Iris pigment epithelial cell (primary cell): Measurements from ENCODE around the gene TM9SF2.
"Not testable (repeated sequence)": the region's sequence is repeated elsewhere in the genome, so short reads cannot be mapped to it uniquely, and the experiment has no call there.

Experiments used
- DNase-seq: peaks from one replicate; pipeline ENCODE4 v3.0.0-alpha.2; 2011; ENCODE audit warnings: low read depth

TM9SF2 gene

GRCh38 chr13:99501184-99501847 lies at the start of gene TM9SF2:
TM9SF2 (plus strand) TSS chr13:99501472; CDS start chr13:99501607, 135 bp downstream.
- DNase-seq: peak; percentile 97

DNA sequence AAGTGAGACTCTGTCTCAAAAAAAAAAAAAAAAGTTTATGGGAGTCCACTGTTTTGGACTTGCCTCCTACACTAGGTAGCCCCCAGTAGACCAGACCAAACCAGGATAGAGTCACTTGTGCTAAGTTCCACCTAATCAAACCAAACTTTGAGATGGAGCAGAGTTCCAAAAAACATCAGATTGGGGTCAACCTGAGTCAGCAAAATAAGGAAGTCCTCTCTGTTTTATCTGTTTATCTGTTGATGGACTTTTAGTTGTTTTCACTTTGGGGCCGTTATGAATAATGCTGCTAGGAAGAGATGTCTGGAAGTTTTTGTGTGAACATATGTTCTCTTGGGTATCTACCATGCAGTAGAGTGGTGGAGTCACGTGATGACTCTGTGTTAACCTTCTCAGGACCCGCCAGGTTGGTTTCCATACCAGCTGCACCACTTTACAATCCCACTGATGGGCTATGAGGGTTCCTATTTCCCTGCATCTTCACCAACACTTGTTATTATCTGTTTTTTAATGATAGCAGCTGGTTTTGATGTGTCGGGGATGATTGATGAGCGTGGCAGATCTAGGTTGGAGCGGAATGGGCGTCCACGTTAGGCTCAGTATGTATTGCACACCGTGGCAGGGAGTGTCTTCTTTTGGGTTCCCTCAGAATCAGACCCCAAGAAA lies 46.6 kb upstream of the TM9SF2 start:
- no peak for DNase-seq

- DNase-seq: no peak
Observed at GRCh38 chr13:99459099-99459850, 42.0 kb upstream of the TM9SF2 start.

DNA sequence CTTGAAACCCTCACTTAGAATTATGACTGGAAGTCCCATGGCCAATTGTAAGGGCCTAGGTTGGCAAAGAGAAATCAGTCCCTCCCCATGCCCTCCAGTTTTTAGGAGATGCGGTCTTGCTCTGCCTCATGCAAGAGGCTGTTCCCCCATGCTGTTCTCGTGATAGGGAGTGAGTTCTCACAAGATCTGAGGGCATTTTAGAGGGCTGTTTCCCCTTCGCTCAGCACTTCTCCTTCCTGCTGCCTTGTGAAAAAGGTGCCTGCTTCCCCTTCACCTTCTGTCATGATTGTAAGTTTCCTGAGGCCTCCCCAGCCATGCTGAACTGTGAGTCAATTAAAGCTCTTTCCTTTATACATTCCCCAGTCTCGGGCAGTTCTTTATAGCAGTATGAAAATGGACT lies 40.5 kb upstream of the TM9SF2 start:
- DNase-seq: not testable (repeated sequence)

- DNase-seq: no peak
Observed at GRCh38 chr13:99463646-99464397, 37.5 kb upstream of the TM9SF2 start.

- peak; percentile 72 for DNase-seq
Observed at GRCh38 chr13:99464441-99464949, 36.8 kb upstream of the TM9SF2 start.

- DNase-seq: no peak
Observed at GRCh38 chr13:99465454-99465853, 35.8 kb upstream of the TM9SF2 start.

- DNase-seq: peak; percentile 84
Observed at GRCh38 chr13:99467764-99468163, 33.5 kb upstream of the TM9SF2 start.

- no peak for DNase-seq
Observed at GRCh38 chr13:99469041-99469440, 32.2 kb upstream of the TM9SF2 start.

DNA sequence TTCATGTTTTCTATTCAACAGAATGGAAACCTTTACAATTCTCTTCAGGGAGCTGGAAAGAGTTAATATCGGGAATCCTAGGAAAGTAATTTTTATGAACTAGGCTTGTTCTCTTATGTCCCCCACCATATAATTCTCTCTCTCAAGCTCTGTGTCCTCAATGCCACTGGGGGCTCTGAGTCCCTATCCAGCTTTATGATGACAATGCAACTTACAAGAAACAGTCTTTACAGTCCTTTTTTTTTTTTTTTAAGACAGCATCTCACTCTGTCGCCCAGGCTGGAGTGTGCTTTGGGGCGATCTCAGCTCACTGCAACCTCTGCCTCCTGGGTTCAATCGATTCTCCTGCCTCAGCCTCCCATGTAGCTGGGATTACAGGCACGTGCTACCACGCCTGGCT lies 31.2 kb upstream of the TM9SF2 start:
- no peak for DNase-seq

DNA sequence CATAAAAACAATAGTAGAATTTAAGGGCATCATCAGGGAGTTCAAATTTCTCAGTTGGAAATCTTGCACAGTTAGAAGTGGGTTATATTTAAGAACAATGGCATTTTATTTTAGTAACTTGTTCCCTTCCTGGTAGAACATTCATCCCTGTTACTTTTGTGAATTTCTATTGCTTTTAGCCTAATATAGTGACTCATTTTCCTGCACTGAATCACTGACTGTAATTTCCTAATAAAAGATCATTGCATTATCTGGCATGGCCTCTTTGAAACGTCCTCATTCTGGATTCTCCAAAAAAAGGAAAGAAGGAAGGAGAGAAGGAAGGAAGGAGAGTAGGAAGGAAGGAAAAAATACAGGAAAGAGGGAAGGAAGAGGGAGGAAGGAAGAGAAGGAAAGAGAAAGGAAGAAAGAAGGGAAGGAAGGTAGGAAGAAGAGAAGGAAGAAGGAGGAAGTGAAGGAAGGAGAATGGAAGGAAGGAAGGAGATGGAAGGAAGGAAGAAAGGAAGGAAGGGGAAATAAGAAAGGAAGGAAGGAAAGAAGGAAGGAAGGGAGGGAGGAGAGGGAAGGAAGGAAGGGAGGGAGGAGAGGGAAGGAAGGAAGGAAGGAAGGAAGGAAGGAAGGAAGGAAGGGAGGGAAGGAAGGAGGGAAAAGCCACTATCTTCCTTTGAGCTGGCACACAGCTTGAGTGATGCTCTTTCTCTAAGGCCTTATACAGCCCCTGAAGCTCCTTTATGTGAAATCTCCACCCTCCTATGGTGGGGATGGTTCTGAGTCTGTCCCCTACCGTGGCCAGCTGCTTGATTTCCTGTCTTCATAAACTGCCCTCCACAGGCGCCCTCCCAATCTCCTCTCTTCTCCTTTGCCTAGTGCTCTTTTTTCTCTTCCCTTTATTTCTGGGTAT lies 29.8 kb upstream of the TM9SF2 start:
- peak; percentile 40 for DNase-seq

DNA sequence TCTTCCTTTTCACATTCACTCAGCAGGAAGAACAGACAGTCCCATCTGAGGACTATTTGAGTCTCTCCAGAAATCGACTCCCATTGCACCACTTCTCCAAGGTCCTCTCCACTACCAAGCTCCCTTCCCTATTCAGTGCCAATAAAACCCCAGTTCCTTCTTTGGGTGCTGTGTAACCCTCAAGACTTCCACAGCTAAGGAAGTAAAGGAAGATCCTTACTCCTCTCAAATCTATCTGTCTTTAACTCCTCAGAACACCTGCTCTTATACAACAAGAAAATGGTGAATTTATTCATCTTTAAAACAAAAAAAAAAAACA lies 29.2 kb upstream of the TM9SF2 start:
- no peak for DNase-seq

DNA sequence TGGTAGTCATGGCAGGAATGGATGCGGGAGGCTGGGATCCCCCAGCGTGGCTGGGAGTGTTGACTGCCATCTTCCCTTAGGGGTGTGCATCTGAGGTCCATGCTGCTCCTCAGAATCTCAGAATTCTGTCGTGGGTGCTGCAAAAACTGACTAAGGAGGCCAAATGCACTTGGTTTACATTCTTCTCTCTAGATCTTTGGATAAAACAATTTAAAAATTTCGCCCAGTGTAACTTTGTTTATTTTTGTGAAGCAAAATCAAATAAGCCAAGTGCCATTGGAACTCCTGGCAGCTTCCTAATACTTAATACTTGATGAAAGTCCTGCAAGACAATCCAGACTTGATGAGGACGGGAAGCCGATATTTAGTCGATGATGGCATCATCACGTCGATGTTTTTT lies 27.8 kb upstream of the TM9SF2 start:
- DNase-seq: no peak

DNA sequence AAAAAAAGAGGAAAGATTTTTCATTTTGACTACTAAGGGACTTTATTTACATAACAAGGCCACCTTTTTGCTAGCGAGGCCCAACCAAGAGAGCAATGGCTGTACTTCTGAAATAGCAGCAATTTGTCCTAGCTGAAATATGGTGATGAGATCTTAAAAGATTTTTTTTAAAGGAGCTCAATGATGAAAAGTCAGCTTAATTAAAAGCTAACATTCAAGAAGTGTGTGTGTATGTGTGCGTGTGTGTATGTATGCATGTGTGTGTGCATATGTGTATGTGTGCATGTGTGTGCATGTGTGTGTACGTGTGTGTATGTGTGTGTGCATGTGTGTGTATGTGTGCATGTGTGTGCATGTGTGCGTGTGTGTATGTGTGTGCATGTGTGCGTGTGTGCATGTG lies 24.6 kb upstream of the TM9SF2 start:
- DNase-seq: no peak

DNA sequence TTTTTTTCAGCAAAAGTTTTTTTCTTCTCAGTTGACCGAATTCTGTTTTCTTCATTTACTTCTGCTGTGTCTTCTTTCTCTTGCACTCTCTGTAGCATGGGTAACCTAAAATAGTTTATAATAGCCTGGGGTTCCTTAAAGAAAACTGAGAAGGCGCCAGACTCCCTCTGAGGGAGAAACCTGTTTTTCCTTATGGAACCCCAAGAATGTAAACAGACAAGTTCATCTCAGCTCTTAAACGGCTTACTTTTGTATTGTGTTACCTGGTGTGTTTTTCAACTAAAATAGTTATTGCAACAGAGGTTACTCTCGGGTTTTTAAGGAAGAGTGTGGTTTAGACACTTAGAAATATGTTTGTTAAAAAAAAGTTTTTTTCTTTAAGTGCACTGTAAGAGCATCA lies 23.8 kb upstream of the TM9SF2 start:
- DNase-seq: no peak

DNA sequence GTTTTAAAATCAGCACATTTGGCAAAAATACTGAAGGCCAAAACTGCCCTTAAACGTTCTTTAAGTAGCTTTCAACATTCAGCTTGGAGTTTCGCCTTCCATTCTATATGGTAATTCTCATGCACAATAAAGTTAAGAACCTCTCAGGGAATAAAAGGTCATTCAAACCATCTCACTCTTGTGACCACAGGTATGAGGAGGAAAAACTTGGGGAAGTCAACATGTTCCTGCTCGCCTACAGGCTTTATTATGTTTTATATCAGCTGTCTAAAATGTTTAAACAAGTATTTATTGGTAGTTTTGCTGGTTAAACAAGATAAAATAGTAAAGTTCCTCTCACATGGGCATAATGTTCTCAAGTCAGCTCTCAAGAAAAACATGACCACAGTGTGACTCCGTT lies 19.9 kb upstream of the TM9SF2 start:
- DNase-seq: no peak

GRCh38 chr13:99484473-99484872 lies 16.8 kb upstream of the TM9SF2 start:
- peak; percentile 98 for DNase-seq

DNA sequence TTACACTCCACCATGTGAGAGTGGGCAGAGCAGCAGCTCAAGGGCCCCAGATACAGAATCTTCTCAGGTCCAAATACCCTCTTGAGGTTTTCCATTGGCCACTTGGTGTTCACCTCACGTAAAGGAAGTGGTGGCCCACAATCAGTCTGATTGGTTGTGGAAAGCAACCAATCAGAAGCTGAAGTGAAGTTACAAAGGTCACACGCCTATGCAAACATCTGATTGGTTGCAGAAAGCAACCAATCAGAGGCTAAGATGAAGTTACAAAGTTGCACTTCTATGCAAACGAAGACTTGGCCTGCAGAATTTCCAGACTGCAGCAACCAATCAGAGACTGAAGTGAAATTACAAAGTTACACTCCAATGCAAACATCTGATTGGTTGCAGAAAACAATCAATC lies 14.3 kb upstream of the TM9SF2 start:
- DNase-seq: no peak

GRCh38 chr13:99489028-99489427 lies 12.2 kb upstream of the TM9SF2 start:
- no peak for DNase-seq

- DNase-seq: not testable (repeated sequence)
Observed at GRCh38 chr13:99491750-99492149, 9.5 kb upstream of the TM9SF2 start.

DNA sequence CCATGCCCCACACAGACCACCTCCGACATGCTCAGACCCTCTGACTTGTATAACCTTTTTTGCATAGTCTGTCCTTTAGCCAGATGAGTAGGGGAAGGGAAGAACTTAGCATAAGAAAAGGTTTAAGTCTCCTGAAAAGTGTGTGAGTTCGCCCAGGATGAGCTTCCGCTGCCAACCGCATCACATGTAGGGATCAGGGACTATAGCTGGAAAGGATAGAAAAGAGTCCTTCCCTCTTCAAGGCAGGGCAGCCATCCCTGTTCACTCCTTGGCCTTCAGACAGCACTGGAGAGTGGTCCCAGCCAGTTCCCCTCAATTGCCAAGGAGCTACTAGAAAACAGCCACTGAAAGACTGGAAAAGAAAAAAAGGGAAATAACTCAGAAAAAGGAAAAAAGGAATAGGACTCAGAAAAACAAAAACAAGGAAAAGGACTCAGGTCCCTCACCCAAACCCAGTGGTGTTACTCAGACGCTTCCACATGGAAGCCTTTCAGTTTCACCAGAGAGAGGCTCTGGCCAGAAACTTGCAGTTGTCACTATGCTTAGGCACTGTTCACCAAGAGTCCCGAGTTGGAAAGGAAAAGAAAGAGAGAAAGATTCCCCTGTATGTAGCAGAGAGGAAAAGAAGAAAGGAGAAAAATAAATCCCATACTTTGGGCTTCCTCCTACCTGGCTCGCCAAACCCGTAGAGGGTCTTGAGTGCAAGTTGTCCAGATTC lies 5.6 kb upstream of the TM9SF2 start:
- no peak for DNase-seq
